HG03439 (cell line): ENCODE measurements around the gene PHACTR1.
A peak's percentile ranks its signal among the peaks of the same experiment; 100 is the strongest.

ENCODE experiments used
- ATAC-seq: cut with Tn5 transposase; IDR thresholded peaks from one replicate; pipeline ENCODE4 v1.9.1; 2021; ENCODE audit warnings: mild to moderate bottlenecking, moderate library complexity; ENCODE audit not compliant: unreplicated experiment

PHACTR1 gene

DNA sequence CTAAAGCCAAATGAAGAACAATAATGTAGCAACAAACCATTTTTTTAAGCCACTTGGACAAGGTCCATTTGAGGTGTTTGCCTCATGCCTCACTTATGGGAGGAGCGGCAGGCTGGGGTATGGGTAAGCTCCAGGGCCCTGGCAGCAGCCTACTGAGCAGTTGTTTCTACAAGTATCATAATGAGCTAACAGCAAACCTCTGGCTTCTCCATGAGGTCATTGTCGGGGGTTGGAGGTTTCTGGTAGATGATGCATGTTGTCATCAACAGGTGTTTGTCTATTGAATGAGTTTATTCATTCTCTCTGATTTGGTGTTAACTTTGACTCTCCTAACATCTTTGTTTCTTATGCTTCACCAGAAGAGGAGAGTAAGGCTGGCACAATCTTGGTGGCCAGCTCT lies 461.1 kb downstream of the PHACTR1 start:
- ATAC-seq: no peak

DNA sequence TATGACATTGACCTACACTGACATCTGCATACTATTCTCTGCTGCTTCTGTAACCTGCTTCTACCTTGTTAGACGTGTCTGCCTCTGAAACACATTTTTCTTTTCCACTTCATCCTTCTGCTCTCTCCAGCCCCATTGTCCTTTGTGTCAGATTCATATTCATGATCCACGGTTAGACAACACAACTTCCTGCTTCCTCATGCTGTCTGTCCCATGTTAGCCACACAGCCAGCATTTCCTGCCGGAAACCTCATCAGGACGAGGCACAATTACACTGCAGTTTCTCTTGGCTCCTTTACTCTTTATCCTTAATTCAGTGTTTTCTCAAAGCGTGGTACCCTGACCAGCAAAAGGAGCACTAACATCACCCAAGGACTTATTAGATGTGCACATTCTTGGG lies 461.5 kb downstream of the PHACTR1 start:
- ATAC-seq: no peak

DNA sequence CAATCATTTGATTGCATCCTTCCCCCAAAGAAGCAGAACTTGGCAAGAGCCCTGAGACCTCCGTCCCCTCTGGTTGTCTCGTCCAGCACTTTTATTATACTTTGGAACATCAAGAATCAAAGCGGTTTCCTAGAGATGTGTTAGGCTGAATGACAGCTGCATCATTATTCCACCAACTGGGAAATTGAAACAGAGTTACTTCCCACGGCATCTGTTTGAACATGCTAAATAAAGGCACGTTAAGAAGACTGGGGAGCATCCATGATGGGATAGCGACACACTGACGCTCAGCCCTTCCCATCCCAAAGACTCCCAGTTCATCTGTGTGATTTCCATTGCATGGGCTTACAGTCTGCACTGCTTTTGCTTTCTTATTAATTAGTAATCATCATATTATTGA lies 464.0 kb downstream of the PHACTR1 start:
- no peak for ATAC-seq

DNA sequence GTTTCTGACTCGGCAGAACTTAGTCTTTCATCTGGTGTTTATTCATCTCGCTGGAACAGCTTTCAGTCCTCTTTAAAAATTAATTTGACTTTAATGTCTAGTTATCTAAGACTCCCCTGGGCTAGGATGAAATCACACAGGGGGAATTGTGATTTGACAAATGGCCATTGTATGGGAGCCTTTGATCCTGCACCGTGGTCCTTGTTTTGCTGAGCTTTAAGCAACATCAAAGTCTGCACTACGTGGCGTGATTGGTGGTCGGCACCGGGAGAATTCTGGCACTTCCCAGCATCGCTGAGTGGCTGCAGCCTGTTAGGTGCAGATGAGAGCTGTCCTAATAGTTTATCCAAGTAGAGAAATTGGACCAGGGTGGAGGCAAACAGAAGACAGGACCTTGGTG lies 464.8 kb downstream of the PHACTR1 start:
- no peak for ATAC-seq

DNA sequence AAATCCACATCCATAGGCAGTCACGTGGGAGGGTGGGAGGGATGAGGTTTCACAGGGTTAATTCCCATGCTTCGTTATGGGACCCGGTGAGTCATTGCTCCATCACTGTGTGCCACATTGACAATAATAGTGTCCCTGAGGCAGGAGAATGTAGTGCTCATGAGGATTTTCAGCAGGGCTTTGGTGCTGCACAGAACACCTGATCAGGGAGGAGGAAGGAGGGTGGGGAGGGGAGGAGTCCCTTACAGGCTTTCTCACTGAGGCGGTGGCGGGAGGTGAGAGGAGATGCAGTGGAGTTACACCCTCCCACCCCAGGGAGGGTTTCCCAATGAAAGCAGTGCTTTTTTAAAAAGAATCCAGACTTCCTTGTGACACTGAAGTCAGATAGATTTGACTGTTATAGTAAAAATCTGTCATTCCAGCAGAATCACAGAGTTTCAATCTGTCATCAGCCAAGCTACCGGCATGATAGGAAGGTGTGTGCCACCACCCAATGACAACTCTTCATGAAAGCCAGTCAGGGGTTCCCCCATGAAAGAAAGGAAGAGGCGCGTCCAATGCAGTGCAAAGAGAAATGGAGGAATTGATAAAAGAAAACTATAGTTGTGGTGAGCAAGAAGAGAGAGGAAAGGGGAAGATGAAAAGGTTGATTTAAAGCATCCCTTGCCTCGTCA lies 467.0 kb downstream of the PHACTR1 start:
- ATAC-seq: no peak

DNA sequence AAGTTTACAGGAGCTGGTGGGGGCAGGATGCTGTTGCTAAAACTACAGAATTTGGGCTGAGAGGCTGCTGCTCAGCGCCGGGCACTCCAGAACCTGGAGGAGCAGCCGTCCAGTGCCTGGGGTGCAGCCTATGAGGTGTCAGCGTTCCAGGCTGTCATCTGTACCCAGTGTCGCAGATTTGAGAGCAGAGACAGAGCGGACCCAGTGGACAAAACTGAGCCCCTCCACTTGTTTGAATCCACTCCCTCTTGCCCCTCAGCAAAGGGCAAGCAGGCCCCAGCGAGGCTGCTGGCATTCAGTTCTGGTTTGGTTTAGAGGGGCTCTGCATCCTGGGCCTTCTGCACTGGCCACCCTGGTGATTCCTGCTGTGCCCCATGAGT lies 467.5 kb downstream of the PHACTR1 start:
- no peak for ATAC-seq

DNA sequence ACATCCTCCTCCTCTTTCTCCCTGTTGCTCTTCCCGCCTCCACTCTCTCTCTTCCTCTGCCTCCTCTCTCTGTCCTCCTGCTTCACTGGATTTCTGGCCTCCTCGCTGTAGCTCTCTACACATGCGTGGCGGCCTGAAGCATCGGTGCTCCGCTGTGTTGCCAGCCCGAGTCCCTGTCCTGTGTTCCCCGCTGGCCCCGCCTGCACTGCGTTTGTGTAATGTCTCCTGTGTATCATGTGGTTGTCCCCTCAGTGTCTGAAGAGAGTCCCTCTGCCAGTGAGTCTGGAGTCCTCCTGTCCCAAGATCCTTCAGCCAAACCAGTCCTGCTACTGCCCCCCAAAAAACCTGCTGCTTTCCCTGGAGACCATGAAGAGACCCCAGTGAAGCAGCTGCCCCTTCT lies 468.0 kb downstream of the PHACTR1 start:
- no peak for ATAC-seq

DNA sequence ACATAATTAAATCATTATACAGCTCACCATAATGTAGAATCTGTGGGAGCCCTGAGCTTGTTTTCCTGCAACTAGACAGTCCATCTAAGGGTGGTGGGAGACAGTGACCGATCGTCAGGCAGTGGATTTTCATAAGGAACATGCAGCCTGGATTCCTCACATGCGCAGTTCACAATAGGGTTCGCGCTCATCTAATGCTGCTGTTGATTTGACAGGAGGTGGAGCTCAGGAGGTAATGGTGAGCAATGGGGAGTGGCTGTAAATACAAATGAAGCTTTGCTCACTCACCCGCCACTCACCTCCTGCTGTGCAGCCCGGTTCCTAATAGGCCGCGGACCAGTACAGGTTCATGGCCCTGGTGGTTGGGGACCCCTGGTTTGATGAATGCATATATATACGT lies 470.3 kb downstream of the PHACTR1 start:
- no peak for ATAC-seq

DNA sequence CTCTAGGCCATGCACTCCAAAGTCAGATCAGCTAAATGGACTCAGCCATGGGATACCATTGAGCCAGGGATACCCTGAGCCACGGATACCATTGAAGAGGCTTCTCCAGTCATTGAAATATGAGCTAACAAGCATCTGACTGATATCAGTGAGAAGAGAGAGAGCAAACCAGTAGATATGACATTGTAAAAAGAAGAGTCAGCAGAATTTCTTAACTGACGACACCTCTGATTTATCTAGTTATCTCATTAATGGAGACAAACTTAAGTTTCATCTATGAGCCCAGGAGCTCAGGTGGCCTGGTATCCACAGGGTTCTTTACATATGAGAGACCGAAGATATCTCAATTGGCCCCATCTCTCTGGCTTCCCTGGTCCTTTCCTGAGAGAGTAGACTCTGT lies 471.1 kb downstream of the PHACTR1 start:
- ATAC-seq: no peak

DNA sequence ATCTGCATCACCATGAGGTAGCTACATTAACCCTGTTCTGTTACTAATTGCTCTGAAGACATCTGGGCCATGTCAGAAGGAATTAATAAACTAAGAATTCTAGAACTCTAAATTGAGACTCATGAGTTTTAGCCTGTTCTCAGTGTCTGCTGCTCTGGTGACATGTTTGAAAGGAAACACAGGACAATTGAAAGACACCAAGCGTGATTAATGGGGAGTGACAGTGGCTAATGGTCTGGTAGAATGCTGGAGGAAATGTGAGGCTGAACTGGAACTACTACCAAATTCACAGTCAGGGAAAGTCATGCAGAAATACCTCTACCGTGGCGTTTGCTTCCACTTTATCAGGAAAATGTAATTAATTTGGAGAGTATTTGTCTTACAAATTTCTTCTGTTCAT lies 471.7 kb downstream of the PHACTR1 start:
- ATAC-seq: no peak

DNA sequence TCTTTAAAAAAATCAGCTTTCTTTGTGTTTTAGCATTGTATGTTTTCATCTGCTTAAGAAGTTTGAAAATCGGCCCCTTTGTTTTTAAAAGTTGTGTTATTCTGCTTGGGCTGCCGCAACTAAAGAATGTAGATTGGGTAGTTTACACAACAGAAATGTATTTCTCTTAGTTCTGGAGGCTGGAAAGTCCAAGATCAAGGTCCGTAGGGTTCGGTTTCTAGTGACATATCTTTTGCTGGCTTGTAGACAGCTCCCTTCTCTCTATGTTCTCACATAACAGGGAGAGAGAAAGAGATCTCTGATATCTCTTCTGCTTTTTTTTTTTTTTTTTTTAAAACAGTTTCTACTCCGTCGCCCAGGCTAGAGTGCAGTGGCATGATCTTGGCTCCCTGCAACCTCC lies 473.1 kb downstream of the PHACTR1 start:
- no peak for ATAC-seq

DNA sequence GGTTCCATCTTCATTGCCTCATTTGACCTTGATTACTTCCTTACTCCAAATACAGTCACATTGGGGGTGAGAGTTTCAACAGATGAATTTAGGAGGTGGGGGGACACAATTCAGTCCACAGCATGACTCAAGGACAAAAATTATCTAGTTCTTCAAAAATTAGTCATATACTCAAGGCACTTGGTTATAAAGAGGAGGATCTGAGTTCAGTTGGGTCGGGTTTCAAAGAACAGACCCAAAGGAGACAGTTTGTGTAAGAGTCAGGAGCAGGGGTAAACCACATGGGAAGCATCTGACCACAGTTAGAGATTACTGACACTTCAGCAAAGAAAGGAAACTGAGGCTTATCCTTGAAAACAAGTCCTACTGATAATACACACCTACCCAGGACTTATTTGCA lies 473.8 kb downstream of the PHACTR1 start:
- no peak for ATAC-seq

DNA sequence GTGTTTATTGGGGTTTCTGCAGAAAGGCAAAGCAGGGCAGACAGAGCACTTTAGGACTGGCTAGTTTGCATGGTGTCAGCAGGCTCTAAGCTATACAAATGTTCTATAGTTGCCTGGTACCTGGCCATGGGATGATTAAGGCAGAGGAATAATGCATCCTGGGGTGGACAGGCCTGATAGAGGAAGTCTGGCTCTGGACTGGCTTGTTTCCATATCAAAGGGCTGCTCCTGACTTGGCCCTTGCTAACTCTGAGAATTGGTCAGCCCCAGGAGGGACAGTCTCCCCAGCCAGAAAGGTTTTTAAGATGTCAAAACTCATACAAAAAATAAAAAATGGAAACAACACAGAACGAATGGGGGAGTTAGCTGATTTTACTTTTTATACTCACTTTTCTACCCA lies 474.9 kb downstream of the PHACTR1 start:
- no peak for ATAC-seq

DNA sequence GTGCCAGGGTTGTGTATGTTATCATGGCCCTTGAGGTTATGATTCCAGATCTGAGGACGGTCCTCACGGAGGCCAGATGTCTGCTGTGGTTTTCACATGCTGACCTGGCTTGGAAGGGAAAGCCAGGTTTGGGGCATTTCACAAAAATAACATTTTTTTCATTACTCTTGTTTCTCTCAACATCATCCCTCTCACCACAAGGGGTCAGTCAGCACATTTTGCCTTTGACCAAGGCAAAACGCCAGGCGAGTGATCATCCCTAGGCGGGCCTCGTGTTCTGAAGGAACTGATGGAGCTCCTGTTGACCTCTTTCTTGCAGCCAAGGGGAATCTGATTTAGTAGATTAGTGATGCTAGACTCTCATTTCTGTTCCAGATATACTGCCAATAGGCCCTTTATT lies 478.3 kb downstream of the PHACTR1 start:
- ATAC-seq: peak; percentile 49

DNA sequence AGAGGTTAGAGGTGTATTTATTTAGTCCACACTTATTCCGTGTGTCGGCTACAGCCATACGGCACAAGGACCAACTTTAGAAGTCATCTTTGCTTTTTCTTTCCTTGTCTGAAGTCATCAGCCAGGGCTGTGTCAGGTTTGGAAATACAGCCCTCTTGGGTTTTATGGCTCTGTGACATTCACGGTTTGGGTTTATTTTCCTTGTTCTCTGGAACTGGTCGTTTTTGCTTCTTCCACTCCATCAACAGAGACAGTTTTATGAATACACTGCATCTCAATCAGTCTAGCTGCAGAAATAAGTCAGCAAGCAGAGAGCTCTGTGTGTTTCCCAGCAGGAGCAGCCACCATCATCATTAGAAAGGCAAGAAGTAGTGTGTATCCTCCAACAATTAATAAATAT lies 479.2 kb downstream of the PHACTR1 start:
- no peak for ATAC-seq

DNA sequence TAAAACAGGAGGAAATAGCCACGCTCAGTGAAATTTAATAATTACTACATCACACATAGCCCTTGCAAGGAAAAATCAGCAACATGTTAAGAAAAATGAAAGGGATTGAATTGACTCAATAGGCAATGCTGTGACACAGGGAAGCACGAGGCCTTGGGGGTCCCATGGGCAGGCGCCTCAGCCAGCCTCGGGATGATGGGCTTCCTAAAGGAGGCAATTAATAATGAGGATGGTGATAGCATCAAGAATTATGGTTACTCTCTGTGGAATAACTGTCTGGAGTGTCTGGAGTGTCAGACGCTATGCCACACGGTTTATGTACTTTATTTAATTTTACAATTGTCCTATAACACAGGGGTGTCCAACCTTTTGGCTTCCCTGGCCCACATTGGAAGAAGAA lies 481.6 kb downstream of the PHACTR1 start:
- no peak for ATAC-seq

DNA sequence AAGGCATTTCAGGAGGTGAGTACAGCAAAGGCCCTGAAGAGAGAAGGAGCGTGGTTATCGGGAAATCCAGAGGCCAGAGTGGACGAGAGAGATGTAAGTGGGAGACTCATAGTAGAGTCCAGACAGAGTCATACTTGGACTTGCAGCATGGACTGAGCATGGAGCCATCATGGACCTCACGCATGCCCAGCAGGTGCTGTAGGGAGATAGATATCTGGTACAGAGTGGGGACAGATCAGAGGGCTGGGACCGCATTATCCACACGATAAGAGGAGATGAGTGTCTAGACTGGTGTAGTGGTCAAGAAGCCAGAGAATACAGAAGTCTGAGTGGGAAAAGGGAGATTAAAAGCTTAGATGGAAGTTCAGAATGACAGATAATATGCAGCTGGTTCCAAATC lies 484.8 kb downstream of the PHACTR1 start:
- ATAC-seq: no peak

DNA sequence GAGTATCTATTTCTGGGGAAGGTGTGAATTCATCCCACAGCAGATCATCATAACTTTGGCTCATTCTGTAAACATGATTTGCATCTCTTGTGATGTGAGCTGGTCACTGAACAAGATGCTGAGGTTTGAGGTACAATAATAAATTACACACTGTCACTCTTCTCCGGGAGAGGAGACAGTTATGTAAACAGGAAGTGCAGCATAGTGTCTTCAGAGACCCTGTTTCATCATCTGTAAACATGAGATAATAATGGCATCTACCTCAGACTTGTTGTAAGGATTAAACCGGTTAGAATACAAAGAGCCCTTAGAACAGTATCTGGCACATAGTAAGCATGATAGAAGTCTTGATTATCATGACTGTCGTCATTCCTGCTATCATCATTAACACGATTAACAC lies 486.6 kb downstream of the PHACTR1 start:
- no peak for ATAC-seq

DNA sequence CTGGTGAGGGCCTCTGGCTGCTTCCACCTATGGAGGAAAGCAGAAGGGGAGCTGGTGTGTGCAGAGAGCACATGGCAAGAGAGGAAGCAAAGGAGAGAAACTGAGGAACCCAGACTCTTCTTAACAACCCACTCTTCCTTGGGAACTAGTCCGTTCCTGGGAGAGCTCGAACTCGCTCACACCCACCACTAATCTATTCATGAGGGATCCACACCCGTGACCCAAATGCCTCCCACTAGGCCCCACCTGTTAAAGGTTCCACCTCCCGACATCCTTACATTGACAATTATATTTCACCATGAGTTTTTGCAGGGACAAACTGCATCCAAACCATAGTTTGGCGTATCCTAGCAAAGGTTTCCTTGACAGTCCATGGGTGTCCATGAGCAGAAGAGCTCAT lies 488.5 kb downstream of the PHACTR1 start:
- no peak for ATAC-seq

DNA sequence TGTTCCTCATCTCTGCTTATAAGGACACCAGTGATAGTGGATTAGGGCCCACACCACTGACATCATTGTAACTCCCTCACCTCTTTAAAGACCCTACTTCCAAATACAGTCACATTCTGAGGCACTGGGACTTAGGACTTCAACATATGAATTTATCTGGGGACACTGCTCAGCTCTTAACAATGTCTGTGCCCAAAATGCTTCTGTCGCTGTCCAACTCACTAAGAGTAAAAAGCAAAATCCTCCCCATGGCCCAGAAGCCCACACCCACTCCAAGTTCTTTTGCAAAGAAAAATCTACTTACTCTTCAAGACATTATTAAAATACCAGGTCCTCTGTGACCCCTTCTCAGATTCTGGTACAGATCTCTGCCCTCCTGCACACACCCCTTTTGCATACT lies 495.5 kb downstream of the PHACTR1 start:
- ATAC-seq: no peak

DNA sequence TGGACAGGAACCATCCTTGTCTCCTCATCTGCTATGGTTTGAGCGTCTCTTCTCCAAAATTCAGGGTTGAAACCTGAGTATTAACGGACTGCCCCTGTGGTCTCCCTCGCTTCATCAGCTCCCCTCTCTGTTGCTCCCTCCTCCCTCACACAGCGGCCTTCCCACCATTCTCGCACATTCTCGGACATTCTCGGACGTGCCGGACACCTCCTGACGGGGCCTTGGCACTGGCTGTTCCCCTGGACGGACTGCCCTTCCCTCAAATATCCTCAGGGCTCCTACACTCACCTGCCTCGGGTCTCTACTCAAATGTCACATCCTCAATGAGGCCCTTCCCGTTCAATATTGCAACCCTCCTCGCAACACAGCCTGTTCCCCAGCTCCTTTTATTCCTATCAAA lies 496.0 kb downstream of the PHACTR1 start:
- no peak for ATAC-seq

DNA sequence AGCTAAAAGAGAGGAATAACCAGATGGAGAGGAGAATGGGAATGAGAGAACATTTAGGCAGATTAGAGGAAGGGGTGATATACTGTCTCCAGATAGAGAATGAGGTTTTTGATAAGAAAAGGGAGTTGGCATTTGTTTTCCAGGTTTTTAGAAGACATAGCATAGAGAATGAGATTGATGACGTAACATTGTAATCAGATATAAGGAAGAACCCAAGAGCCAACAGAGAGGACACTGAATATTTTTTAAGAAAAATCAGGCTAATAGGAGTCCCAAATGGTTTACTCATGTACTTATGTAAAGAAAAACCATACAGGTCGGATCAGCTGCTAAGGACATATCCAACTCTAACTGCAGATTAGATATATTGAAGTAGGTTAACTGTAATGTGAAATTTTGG lies 498.8 kb downstream of the PHACTR1 start:
- ATAC-seq: no peak

DNA sequence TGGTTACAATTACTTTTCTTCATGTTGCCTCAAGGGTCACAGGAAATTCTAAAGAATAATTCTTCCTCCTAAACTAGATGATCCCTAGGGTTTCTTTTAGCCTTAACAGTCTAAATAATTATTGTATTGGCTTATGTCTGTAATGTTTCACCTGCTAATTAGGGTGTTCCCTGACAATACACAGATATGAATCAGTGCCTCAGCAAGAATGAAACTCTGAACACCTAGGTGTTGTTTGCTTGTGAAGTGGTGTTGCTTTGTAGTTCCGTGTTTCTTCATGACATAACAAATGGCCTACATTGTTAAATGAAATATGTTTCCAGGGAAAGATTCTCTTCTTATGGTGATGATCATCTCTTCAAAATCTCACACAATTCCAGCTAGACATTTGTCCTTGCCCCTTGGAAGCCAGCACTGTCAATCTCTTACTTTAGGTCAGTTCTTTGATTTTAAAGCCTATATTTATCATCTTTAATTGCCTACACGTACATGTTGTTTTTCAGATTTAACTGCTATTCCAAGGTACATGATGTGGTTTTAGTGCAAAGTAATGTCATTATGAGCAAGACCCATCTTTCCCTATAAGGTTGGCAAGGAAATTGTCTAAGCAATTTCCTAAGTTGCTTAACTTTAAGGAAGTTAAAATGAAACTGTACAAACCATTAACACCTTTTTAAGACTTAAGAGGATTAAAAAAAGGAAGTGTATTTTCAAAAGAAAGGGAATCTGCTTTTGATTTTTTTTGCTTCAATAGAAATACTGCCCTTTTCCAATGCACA lies 499.9 kb downstream of the PHACTR1 start:
- ATAC-seq: no peak
